Panc1 (cell line): ENCODE measurements around the gene MAN1A1.

Experiments
- POLR2AphosphoS5 ChIP-seq: IDR thresholded peaks from 2 replicates; pipeline ENCODE4 v1.6.1; 2012; ENCODE audit warnings: mild to moderate bottlenecking, low read depth, low read length, moderate library complexity
- TCF7L2 ChIP-seq: IDR thresholded peaks from 2 replicates; pipeline ENCODE4 v1.6.1; 2011; ENCODE audit warnings: mild to moderate bottlenecking, low read depth, low read length, inconsistent platforms
- TF ChIP-seq, protein P1 (sequence below): fragments of 450-650 bp; IDR thresholded peaks from 2 replicates; pipeline ENCODE4 v1.5.1; 2017; ENCODE audit warnings: mild to moderate bottlenecking
- TF ChIP-seq, protein P2 (sequence below), 2 experiments: IDR thresholded peaks; 2 replicates each; pipeline ENCODE4 v1.6.1; 2011 to 2012; ENCODE audit warnings: low read depth in 2 of 2, control low read depth in 1 of 2, low read length in 1 of 2, mild to moderate bottlenecking in 1 of 2, moderate library complexity in 1 of 2; ENCODE audit not compliant: insufficient read depth in 1 of 2

DNA sequence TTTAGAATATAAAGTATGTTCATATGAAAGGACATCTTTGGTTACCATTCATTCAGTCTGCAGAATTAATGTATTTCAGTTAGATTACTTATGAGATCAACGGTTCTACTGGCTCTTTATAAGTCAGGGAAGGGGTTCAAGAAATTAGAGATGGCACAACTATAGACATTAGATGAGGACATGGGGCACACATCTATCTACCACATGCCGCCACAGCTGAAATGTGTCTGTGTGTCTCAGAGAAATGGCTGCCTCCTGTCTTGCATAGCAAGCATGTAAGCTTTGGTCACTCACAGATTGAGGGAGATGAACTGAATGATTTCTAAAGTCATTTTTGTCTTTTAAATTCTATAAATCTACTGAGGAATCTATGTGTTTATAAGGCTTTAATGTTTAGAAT lies 142.2 kb downstream of the MAN1A1 start:
- TF ChIP-seq, protein P1, sequence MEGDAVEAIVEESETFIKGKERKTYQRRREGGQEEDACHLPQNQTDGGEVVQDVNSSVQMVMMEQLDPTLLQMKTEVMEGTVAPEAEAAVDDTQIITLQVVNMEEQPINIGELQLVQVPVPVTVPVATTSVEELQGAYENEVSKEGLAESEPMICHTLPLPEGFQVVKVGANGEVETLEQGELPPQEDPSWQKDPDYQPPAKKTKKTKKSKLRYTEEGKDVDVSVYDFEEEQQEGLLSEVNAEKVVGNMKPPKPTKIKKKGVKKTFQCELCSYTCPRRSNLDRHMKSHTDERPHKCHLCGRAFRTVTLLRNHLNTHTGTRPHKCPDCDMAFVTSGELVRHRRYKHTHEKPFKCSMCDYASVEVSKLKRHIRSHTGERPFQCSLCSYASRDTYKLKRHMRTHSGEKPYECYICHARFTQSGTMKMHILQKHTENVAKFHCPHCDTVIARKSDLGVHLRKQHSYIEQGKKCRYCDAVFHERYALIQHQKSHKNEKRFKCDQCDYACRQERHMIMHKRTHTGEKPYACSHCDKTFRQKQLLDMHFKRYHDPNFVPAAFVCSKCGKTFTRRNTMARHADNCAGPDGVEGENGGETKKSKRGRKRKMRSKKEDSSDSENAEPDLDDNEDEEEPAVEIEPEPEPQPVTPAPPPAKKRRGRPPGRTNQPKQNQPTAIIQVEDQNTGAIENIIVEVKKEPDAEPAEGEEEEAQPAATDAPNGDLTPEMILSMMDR = no peak
- TF ChIP-seq, protein P2, sequence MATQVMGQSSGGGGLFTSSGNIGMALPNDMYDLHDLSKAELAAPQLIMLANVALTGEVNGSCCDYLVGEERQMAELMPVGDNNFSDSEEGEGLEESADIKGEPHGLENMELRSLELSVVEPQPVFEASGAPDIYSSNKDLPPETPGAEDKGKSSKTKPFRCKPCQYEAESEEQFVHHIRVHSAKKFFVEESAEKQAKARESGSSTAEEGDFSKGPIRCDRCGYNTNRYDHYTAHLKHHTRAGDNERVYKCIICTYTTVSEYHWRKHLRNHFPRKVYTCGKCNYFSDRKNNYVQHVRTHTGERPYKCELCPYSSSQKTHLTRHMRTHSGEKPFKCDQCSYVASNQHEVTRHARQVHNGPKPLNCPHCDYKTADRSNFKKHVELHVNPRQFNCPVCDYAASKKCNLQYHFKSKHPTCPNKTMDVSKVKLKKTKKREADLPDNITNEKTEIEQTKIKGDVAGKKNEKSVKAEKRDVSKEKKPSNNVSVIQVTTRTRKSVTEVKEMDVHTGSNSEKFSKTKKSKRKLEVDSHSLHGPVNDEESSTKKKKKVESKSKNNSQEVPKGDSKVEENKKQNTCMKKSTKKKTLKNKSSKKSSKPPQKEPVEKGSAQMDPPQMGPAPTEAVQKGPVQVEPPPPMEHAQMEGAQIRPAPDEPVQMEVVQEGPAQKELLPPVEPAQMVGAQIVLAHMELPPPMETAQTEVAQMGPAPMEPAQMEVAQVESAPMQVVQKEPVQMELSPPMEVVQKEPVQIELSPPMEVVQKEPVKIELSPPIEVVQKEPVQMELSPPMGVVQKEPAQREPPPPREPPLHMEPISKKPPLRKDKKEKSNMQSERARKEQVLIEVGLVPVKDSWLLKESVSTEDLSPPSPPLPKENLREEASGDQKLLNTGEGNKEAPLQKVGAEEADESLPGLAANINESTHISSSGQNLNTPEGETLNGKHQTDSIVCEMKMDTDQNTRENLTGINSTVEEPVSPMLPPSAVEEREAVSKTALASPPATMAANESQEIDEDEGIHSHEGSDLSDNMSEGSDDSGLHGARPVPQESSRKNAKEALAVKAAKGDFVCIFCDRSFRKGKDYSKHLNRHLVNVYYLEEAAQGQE (IDR thresholded peaks at IDR 0.05; ENCODE audit: insufficient read depth in 1 of 2, low read depth in 2 of 2, low read length in 1 of 2) = no peak
- TF ChIP-seq POLR2AphosphoS5 (no peak), TCF7L2 (no peak)
